GM19324 (cell line): ENCODE results near the gene CDC42EP5.

Experiments used
- ATAC-seq: cut with Tn5 transposase; IDR thresholded peaks from one replicate; pipeline ENCODE4 v1.9.1; 2021; ENCODE audit warnings: mild to moderate bottlenecking, moderate library complexity; ENCODE audit not compliant: unreplicated experiment, low FRiP score

CDC42EP5 gene

DNA sequence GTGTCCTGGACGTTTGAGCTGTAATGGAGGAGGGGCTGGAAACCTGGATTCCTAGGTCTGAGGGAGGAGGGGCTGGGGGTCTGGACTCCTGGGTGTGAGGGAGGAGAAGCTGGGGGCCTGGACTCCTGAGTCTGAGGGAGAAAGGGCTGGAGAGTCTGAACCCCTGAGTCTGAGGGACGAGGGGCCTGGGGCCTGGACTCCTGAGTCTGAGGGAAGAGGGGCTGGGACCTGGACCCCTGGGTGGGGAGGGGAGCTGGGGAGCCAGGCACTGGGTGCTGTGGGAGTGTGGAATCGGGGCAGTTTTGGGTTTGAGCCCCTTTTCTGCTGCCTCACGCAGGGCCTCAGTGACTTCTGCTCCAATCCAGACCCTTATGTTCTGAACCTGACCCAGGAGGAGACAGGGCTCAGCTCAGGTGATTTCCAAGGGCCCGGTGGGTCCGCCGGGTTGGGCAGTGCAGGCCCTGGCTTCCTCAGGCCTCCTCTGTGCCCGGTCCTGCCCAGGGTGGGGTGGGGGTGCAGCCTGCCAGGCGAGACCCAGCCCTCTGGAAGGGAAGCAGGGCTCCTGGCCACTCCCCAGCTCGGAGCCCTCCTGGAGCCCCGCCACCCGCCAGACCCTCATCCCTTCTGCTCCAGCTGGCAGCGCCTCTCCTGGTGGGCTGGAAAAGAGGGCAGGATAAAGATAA is 43.4 kb downstream of the CDC42EP5 start:
- no peak for ATAC-seq

DNA sequence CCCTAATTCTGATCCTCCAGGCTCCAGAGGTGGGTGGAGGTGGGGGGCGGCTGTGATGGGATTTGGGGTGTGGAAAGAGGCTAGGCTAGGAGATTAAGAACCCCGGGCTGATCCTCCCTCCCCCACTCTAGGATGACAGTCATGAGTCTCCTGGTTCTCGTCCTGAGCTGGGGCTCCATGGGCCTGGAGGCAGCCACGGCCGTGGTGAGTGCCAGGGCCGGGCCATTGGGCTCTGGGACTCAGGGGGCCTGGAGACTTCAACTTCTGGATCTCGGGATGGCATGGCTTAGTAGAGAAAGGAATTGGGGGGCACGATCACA is 44.0 kb downstream of the CDC42EP5 start:
- ATAC-seq: no peak

DNA sequence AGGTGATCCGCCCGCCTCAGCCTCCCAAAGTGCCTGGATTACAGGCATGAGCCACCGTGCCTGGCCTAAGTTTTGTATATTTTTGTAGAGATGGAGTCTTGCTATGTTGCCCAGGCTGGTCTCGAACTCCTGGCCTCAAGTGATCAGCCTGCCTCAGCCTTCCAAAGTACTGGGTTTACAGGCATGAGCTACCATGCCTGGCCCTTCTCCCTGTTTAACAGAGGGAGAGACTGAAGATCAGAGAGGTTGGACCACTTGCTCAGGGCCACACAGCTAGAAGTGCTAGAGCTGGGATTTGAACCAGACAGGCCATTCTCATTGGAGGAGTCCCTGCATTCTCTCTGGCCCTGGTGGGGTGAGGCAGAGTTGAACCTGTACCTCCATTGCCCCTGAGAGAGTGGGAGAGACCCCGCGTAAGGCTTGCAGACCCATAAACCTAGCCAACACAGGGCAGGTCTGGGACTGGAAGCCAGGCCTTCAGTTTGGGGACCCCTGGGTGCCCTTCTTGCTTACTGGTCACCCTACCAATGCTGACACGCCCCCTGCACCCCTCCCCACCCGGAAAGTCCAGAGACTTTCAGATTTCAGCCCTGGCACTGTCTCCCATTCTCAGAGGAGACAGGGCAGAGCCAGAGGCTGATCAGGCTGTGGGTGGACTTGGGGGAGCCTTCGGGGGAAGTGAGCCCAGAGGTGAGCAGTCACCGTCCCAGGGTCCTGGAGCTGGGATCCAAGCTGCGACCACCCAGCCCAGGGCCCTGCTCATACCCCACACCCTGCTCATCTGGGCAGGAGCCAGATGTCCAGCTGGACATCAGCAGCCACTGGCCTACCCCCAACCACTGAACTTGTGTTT is 44.5 kb downstream of the CDC42EP5 start:
- ATAC-seq: no peak

DNA sequence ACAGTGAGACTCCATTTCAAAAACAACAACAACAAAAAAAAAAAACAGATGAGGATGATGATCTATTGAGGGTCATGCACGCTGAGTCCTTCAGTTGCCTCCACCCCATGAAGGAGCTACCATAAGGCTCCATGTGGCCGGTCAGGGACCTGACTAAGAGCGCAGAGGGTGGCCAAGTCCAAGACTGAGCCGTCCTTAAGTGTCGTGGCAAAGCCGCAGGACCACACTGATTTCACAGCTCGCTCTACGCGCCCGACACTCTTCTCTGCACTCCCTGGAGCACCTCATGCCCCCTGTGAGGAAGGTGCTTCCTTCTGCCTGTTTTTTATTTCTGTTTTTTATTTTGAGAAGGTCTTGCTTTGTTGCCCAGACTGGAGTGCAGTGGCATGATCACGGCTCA is 45.5 kb downstream of the CDC42EP5 start:
- no peak for ATAC-seq

DNA sequence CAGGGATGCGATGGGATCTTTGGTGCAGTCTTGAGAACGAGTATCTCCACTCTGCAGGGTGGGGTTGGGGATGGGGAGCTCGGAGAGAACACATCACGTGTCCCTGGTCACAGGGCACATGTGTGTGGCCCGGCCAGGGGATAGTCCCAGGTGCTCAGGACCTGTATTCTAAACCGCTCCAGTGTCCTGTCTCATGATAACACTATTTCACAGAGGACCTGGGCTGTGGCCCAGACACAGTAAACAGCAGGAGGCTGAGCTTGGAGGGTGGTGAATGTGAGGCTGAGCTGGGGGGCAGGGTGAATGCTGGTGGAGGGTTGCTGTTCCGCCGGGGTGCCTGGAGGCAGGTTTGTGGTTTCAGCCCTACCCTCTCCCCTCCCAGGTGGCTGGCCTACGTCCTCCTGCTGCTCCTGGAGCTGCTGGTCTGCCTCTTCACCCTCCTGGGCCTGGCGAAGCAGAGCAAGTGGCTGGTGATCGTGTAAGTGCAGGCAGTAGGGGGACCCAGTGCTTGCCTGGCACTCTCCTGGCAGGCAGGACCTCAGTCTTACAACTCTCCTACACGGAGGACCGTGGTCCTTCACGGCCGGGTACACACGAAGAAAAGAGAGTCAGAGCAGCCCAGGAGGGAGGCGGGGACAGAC is 46.7 kb downstream of the CDC42EP5 start:
- no peak for ATAC-seq

DNA sequence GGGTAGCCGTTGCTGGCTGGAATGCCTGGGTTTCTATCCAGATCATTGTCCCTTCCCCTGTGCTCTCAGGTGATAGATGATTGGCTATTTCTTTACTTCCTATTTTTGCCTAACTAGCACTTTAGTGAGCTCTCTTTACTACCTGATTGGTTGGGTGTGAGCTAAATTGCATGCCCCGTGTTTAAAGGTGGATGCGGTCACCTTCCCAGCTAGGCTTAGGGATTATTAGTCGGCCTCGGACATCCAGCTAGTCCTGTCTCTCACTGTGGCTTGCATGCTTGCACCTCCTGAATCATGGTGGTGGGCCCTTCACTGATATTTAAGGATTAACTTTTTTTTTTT is 47.7 kb downstream of the CDC42EP5 start:
- ATAC-seq: no peak

DNA sequence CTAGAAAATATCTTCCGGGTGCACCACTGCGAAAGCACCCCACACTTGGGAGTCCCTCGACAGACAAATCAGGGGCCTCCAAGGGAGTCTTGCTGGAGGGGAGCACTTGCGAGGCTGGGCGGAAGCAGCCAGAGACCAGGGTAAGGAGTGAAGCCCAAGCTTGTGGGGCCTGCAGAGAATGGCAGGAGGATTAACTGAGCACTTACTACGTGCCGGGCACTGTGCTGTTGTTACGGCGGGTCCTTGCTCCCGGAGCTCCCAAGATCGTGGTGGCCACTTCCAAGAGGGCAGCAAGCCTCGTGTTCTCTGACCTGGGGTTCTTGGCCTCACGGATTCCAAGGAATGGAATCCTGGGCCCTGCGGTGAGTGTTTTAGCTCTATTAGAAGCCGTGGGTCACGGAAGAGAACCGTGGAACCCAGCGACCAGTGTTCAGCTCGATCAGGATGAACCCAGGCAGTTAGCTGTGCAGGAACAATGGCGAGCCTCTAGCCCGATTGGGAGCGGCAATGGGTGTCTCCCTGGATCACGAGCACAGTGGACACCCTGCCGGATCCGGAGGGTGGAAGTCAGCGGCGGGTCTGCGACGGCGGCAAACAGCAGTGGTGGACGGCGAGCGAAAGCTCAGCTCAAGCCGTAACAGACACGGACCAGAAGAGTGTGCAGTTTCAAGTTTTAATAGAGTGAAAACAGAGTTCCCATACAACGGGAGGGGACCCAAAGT is 48.3 kb downstream of the CDC42EP5 start:
- no peak for ATAC-seq

DNA sequence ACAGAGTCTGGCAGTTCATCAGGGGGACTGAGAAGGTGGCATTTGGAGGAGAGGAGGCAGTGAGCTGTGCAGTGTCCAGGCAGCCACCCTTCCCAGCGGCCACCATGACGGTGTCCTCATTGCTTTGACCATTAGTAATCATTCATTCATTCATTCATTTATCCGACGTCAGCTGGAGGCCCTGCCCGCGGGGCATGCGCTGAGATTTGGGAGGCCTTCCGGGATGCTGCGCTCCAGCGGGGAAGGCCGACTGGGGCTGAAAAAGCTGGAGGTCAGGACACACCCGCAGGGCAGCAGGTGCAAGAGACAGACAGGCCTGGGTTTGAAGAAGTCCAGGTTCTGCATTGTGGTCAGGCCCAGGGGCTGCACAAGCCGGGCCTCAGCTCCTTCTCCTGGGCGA is 48.9 kb downstream of the CDC42EP5 start:
- ATAC-seq: no peak

DNA sequence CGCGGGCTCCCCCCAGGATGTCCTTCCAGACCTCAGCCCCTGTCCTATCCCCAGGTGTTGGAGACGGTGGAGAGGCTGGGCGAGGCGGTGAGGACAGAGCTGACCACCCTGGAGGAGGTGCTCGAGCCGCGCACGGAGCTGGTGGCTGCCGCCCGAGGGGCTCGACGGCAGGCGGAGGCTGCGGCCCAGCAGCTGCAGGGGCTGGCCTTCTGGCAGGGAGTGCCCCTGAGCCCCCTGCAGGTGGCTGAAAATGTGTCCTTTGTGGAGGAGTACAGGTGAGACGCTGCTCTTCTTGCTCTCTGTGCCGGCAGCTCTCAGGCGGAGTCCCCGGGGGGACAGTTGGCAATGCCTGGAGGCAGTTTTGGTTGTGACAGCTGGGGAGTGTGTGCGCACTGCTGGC is 51.0 kb downstream of the CDC42EP5 start:
- ATAC-seq: no peak

DNA sequence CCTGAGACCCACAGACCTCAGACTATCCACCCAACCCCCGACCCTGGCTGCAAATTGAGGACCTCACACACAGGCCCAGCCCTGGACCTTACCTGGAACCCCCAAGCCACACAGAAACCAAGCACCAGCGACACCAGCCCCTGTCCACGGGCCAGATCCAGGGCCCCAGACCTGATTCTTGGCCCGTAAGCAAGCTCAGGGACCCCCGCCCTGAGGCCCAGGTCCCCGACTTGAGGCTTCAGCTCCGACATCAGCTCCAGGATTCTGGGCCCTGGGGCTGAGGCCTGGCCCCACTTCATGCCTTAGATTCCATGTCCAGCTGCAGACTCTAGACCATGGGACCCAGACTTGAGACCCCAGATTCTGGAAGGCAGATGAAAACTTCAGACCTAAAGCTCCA is 51.6 kb downstream of the CDC42EP5 start:
- ATAC-seq: no peak

DNA sequence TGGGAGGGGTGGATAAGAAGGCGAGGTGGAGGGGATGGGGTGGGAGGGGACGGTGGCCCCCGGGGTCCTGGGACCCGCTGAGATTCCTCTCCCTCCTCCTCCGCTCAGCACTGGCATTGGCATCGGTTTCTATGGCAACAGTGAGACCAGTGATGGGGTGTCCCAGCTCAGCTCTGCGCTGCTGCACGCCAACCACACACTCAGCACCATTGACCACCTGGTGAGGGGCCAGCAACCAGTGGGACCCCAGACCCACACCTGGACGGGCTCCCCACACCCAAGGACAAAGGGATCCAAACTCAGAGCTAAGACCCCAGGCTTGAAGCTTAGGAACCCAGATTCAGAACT is 52.0 kb downstream of the CDC42EP5 start:
- no peak for ATAC-seq

DNA sequence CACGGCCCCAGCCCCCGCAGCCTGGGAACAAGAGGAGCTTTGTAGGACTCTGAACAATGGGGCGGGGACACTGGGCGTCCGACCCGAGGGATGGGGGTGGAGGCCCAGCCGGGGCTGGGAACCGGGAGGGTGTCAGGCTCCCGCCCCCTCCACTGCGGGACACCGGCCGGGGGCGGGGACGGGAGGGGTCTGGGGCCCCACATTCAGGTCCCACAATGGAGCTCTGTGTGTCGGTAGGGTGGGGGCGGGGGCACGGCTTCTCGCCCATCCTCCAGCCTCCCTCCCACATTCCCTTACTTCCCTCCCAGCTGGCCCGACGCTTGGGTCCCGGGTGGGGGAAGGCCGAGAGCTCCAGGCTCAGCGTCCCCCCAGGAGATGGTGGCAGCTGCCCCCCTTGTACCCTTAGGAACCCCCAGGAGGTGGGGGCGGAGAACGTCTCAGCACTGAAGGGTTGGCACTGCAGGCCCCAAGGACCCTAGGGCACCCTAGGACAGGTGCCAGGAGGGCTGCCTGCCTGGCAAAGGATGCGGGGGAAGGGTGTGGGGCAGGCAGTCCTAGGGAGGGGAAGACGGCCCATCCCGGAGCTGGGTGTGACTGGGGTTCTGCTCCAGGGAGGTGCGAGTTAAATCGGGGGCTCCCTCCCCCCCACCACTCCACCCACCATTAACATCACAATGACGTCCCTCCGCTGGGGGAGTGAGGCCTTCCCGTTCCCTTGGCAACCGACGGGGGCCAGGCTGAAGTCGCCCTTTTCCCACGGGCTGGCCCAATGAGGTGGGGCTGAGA is 52.5 kb downstream of the CDC42EP5 start:
- no peak for ATAC-seq

DNA sequence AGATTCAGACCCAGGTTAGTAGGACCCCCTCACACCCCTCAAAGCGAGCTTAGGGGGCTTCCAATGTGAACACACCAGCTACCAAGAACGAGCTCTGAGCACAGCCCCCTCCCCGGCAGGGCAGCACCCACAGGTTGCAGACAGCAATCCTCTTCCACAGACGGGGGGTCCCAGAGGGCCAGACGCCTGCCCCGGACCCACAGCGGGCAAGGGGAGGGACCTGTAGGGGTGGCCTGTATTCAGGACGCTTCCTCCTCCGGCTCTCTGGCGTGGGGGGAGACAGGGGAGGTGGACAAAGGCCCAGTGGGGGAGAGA is 53.1 kb downstream of the CDC42EP5 start:
- ATAC-seq: no peak

DNA sequence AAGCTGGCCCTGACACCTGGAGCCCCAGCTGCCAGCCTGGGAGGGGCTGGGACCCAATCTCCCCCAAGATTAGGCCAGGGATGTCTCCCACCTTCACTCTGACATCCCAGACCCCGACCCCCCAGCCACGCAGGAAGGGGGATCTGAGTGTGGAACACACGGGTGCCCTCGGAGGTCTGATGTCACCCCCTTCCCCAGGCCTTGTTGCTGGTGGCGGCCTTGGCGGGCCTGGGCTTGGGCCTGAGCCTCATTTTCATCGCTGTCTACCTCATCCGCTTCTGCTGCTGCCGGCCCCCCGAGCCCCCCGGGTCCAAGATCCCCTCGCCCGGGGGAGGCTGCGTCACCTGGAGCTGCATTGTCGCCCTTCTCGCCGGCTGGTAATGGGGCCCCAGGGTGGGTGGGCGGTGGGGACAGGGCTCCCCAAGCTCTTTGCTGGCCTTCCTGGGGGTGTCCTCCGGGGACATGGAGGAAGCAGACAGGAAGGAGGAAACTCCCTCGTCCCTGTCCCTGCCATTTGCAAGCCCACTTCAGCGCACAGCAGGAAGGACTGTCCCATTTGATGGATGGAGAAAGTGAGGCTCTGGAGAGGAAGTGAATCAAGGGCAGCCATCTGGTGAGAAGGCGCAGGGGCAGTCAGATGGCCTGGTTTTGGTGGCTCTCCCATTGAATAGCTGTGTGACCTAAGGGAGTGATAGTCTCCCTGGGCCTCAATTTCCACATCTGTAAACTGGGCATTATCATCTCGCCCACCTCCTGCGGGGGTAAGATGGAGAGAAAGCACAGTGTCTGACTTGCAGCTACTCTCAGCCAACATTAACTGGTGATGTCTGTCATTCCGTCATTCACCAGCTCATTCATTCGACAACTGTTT is 53.9 kb downstream of the CDC42EP5 start:
- no peak for ATAC-seq

DNA sequence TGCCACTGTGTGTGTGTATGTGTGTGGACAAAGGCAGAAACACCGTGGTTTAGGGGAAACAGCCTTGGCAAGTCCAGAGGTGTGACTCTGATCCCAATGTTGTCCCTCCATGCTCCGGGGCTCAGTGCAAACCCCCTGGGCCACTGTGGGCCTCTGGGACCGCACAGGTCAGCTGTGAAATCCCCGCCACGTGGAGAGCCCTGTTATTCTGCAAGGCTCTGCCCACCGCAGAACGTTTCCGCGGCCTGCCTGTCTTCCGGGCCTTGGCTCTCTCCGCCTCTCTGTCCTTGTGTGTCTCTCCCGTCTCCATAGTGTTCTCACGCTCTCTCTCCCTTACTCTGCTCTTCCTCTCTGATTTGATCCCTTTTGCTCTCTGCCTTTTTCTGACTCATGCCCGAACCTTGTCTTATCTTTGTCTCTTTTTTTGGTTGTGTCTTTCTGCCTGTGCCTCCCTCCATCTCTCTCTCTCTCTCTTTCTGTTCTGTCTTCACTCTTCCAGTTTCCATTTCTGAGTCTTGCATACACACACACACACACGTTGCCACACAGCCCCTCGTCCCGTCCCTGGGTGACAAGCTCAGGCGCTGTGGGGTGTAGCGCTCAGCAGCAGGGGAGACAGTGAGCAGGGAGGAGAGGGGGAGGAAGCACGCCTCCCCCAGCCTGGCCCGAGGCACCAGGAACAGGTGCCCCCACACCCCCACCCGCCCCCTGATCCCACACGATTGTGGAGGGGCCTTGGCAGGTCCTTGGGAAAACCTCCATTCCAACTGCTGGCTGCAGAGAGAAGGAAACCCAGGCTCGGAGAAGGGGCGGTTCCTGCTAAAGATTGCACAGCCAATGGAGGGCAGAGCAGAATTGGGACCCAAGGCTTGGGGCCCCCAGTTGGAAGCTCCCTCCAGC is 54.8 kb downstream of the CDC42EP5 start:
- no peak for ATAC-seq

DNA sequence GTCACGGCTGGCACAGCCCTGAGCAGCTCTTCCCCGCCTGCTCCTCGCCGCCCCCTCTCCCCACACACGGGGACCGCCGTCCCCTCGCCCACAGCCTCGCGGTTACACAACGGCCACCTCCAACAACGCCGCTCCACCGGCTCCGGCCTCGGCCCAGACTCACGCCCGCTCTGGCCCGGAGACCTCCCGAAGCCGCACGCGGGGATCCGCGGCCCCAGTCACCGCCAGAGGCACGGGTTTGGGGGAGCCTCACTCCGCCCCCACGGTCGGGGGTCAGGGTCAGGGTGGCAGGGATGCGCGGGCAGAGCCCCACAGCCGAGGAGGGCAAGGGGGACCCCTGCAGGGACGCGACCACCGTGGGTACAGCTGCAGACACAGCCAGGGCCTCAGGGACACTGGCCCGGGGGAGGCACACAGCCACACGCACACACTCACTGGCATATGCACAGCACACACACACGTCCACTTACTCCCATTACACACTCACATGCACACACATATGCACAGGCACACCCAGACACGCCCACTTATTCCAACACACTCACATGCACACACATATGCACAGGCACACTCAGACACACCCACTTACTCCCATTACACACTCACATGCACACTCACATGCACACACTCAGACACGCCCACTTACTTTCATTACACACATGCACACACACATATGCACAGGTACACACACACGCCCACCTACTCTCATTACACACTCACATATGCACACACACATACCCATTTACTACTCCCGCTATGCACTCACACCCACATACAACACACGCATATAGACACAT is 56.2 kb downstream of the CDC42EP5 start:
- no peak for ATAC-seq

DNA sequence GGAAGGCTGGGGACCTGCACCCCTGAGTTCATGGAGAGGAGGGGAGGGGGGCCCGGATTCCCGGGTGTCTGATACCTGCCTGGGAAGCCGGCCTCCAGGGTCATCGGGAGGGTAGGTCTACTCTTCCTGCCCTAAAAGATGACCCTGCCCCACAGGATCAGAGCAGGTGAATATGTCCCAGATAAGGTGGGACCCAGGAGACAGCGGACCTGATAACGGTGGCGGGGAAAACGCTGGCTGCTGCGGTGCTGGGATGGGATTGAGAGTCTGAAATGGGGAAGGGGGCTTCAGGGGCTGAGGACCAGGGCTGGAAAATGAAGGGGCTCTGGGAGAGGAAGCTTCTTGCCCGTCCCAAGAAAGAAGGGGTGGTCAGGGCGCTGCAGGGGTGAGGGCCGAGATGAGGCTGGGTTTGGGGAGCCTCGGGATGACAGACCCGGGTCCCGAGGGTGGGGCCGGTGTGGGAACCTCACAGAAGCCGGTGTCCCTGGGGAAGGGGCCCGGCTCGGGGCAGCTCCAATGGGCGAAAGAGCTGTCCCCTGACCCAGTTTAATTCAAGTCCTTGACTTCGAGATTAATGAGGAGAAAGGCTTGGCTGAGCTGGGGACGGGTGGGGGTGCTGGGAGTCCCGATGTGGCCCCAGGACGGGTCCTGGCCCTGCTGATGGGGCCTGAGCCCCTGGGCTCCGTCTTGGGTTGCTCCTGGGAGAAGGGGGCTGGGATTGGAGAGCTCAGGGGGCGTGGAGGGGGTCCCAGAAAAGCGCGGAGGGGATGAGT is 57.0 kb downstream of the CDC42EP5 start:
- no peak for ATAC-seq
